MM.1S (cell line): ENCODE data around the gene TSPYL1.

Experiments used
- DNase-seq: peaks from one replicate; pipeline ENCODE4 v3.0.0-alpha.2; 2015
- H2AFZ ChIP-seq: fragments of 300-600 bp; sonication (generic); 2 replicates; pipeline ENCODE4 v1.6.0; 2016; ENCODE audit warnings: antibody characterized with exemption, low read length
- H3F3A ChIP-seq: fragments of 300-600 bp; sonication (generic); 2 replicates; pipeline ENCODE4 v1.6.1; 2016; ENCODE audit warnings: mild to moderate bottlenecking, antibody characterized with exemption, low read length, moderate library complexity, mixed read lengths; ENCODE audit not compliant: insufficient read depth
- H3K27ac ChIP-seq: fragments of 300-600 bp; sonication (generic); 2 replicates; pipeline ENCODE4 v1.5.1; 2016; ENCODE audit warnings: mild to moderate bottlenecking, low read length
- H3K27me3 ChIP-seq: fragments of 300-600 bp; sonication (generic); replicated peaks from 2 replicates; pipeline ENCODE4 v1.6.0; 2016; ENCODE audit warnings: low read length; ENCODE audit not compliant: insufficient read depth
- H3K36me3 ChIP-seq: fragments of 300-600 bp; sonication (generic); replicated peaks from 2 replicates; pipeline ENCODE4 v1.6.1; 2016; ENCODE audit warnings: mild to moderate bottlenecking, low read length, mixed read lengths; ENCODE audit not compliant: insufficient read depth
- H3K4me1 ChIP-seq: fragments of 300-600 bp; sonication (generic); 2 replicates; pipeline ENCODE4 v1.6.1; 2016; ENCODE audit warnings: low read length, mixed read lengths
- H3K4me2 ChIP-seq: fragments of 300-600 bp; sonication (generic); 2 replicates; pipeline ENCODE4 v1.6.0; 2016; ENCODE audit warnings: low read depth, low read length
- H3K4me3 ChIP-seq: fragments of 300-600 bp; sonication (generic); 2 replicates; pipeline ENCODE4 v1.5.1; 2016; ENCODE audit warnings: low read length, mixed read lengths
- H3K79me2 ChIP-seq: fragments of 300-600 bp; sonication (generic); 2 replicates; pipeline ENCODE4 v1.6.1; 2016; ENCODE audit warnings: mixed run types, low read length, mixed read lengths
- H3K9ac ChIP-seq: fragments of 300-600 bp; sonication (generic); 2 replicates; pipeline ENCODE4 v1.6.1; 2016; ENCODE audit warnings: low read length, mixed read lengths
- H3K9me2 ChIP-seq: fragments of 300-600 bp; sonication (generic); replicated peaks from 2 replicates; pipeline ENCODE4 v1.6.1; 2016; ENCODE audit warnings: mild to moderate bottlenecking, low read length, mixed read lengths; ENCODE audit not compliant: insufficient read depth
- H3K9me3 ChIP-seq: fragments of 300-600 bp; sonication (generic); replicated peaks from 2 replicates; pipeline ENCODE4 v1.6.1; 2016; ENCODE audit warnings: mild to moderate bottlenecking, low read length, mixed read lengths; ENCODE audit not compliant: insufficient read depth
- H4K20me1 ChIP-seq: fragments of 300-600 bp; sonication (generic); 2 replicates; pipeline ENCODE4 v1.6.1; 2016; ENCODE audit warnings: mild to moderate bottlenecking, low read length, moderate library complexity, mixed read lengths; ENCODE audit not compliant: insufficient read depth
- CTCF ChIP-seq: fragments of 300-600 bp; sonication (generic); IDR thresholded peaks from 2 replicates; pipeline ENCODE4 v1.5.1; 2016; ENCODE audit warnings: antibody characterized with exemption, low read length, mixed read lengths
- EZH2 ChIP-seq: fragments of 300-600 bp; sonication (generic); optimal IDR thresholded peaks from 2 replicates; pipeline ENCODE3; 2017; ENCODE audit warnings: low read depth, mild to moderate bottlenecking, antibody characterized with exemption, low read length, mixed read lengths
- EZH2phosphoT487 ChIP-seq: fragments of 300-600 bp; sonication (generic); IDR thresholded peaks from 2 replicates; pipeline ENCODE4 v1.6.1; 2018; ENCODE audit warnings: antibody characterized with exemption, low read length

TSPYL1 gene

DNA sequence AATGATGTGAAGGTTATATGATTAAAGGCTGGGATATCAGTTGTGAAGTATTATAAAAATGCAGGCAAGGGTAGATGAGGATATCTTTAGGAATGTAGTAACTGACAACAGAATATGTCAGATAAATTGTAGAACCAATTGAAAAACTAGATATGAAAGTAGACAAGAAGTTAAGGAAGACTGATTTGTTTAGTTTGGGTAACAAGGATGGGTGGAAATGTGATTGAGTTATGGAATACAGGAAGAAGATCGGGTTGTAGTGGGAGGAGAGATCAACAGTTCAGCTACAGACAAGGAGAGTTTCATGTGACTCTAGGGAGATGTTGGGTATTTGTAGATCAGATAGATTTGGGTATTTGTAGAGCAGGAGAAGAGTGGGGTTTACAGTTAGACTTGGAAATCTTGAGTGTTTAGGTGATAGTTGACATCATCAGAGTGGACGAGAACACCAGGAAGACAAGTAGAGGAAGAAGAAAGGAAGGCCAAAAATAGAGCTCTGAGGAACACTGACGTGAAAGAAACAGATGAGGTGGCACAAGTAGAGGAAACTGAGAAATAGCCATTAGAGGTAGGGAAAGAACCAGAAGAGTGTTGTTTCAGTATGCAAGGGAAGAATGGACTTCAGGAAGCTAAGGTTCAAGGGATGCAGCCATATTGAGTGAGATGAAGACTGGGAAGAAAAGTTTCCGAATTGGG, 12.1 kb upstream of the TSPYL1 start:
- Histone ChIP-seq H3K36me3 (no peaks in the 10 kb centered on the region), H3K4me3 (no peak overlapping the region), H3K4me1 (peaks cover 10% of the 10 kb centered on the region), H3K4me2 (peak overlapping the region; percentile 22; the same call in 1 of the 2 replicates), H3K9me3 (no peaks in the 10 kb centered on the region), H2AFZ (peak overlapping the region; percentile 33; the same call in 1 of the 2 replicates), H3K9ac (no peak overlapping the region), H3K27ac (no peak overlapping the region), H3K9me2 (no peaks in the 10 kb centered on the region), H3F3A (no peaks in the 10 kb centered on the region), H3K79me2 (no peaks in the 10 kb centered on the region), H3K27me3 (no peaks in the 10 kb centered on the region), H4K20me1 (no peaks in the 10 kb centered on the region)
- no peak for DNase-seq
- TF ChIP-seq EZH2 (no peak), EZH2phosphoT487 (no peak), CTCF (no peak)

- Histone ChIP-seq H3K36me3 (no peaks in the 10 kb centered on the region), H2AFZ (no peak overlapping the region), H3K27me3 (no peaks in the 10 kb centered on the region), H3K4me3 (no peak overlapping the region), H3F3A (no peaks in the 10 kb centered on the region), H4K20me1 (no peaks in the 10 kb centered on the region), H3K9me3 (no peaks in the 10 kb centered on the region), H3K9ac (no peak overlapping the region), H3K9me2 (no peaks in the 10 kb centered on the region), H3K4me1 (peaks cover 10% of the 10 kb centered on the region), H3K4me2 (no peak overlapping the region), H3K79me2 (no peaks in the 10 kb centered on the region), H3K27ac (no peak overlapping the region)
- TF ChIP-seq EZH2phosphoT487 (no peak), CTCF (no peak), EZH2 (no peak)
- no peak for DNase-seq
Measured at GRCh38 chr6:116290799-116291198, 11.1 kb upstream of the TSPYL1 start.

GRCh38 chr6:116289876-116290275, 10.1 kb upstream of the TSPYL1 start:
- Histone ChIP-seq H3K4me2 (no peak overlapping the region), H3K27me3 (no peaks in the 10 kb centered on the region), H3K9ac (no peak overlapping the region), H3K4me3 (no peak overlapping the region), H3K4me1 (peaks cover 10% of the 10 kb centered on the region), H4K20me1 (no peaks in the 10 kb centered on the region), H3K36me3 (no peaks in the 10 kb centered on the region), H3F3A (no peaks in the 10 kb centered on the region), H3K9me2 (no peaks in the 10 kb centered on the region), H2AFZ (no peak overlapping the region), H3K27ac (no peak overlapping the region), H3K79me2 (no peaks in the 10 kb centered on the region), H3K9me3 (no peaks in the 10 kb centered on the region)
- no peak for DNase-seq
- TF ChIP-seq EZH2phosphoT487 (no peak), CTCF (no peak), EZH2 (no peak)
